ENCODE results near the gene EIF3L. TPM values are rescaled to one million over a fixed set of nuclear protein-coding genes. Genes with fewer than 3 reads are reported as not detected.

Gene EIF3L
- total and polyA plus RNA-seq, 2 of the 8 experiments (the other 6 are each of a cell fraction or from before 2014, with no cell fraction given) = 639 to 886 TPM

DNA sequence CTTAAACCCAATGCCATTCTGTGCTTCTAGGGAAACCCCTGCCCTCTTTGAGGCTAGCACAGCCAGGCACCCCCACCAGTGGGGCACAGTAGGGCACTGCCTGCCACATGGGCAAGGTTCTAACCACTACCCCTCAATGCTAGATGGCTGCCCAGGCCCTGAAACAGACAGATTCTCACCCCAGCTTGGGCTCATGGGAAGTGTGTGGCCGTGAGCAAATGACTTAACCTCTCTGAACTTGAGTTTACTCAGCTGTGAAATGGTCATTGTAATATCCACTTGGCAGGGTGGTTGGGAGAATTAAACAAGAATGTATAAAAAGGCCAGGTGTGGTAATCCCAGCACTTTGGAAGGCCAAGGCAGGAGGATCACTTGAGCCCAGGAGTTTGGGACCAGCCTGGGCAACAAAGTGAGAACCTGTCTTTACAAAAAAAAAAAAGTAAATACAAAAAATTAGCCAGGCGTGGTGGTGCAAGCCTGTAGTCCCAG is 81.8 kb downstream of the EIF3L start:
- no peaks in the 10 kb centered on the region for H3K27me3 ChIP-seq (replicated peaks in 1 of 4; ENCODE audit: control insufficient read depth in 3 of 4, extremely low read depth in 1 of 4, insufficient read depth in 3 of 4, low read length in 3 of 4)
- no peak overlapping the region for H3K14ac ChIP-seq (ENCODE audit: insufficient read length)
- H2BK120ac ChIP-seq (replicated peaks; ENCODE audit: low read depth, low read length) = no peak overlapping the region
- H2BK12ac ChIP-seq (ENCODE audit: low read depth, low read length) = no peak overlapping the region
- no peaks in the 10 kb centered on the region for H3K79me1 ChIP-seq (ENCODE audit: low read depth, low read length)
- H4K91ac ChIP-seq (replicated peaks; ENCODE audit: insufficient read length, low read length) = no peak overlapping the region
- DNase-seq (ENCODE audit: low read depth in 1 of 2, low spot score in 2 of 2) = no peak
- H2BK15ac ChIP-seq (ENCODE audit: low read length) = no peak overlapping the region
- H4K20me1 ChIP-seq (replicated peaks in 1 of 2; ENCODE audit: control insufficient read depth in 1 of 2, insufficient read depth in 2 of 2, low read length in 2 of 2) = peaks cover 0 to 8% of the 10 kb centered on the region in 2 experiments
- no peak overlapping the region for H2BK5ac ChIP-seq (ENCODE audit: low read depth, low read length)
- no peaks in the 10 kb centered on the region for H3K9me3 ChIP-seq (ENCODE audit: insufficient read depth in 2 of 2, low read depth in 1 of 2, low read length in 1 of 2)
- no peak overlapping the region for H2AK5ac ChIP-seq (ENCODE audit: low read depth, low read length)
- CTCF ChIA-PET (ENCODE audit: partially characterized antibody) = interaction anchor here (0.6 to 10.4 kb wide), 17 partner anchors 9 to 1363 kb away, joined by 3 to 158 read pairs (median 4); partner anchors contain the start of genes C22orf23 and POLR2F
- H2BK20ac ChIP-seq (ENCODE audit: low read length) = no peak overlapping the region
- H2AFZ ChIP-seq (ENCODE audit: low read length) = no peak overlapping the region
- no peak overlapping the region for H3K4me2 ChIP-seq (ENCODE audit: insufficient read depth in 1 of 2, low read depth in 2 of 2, low read length in 2 of 2)
- POLR2A ChIA-PET (ENCODE audit: partially characterized antibody) = interaction anchor here (0.6 to 3.1 kb wide), 6 partner anchors 13 to 106 kb away, joined by 3 to 11 read pairs (median 3); partner anchors contain the start of genes EIF3L and MICALL1
- H4K8ac ChIP-seq (ENCODE audit: extremely low read depth, insufficient read depth, low read length) = no peak overlapping the region
- H3K36me3 ChIP-seq (ENCODE audit: control insufficient read depth in 2 of 4, insufficient read depth in 4 of 4, low read length in 3 of 4) = peaks cover 2 to 12% (median 8%) of the 10 kb centered on the region in 4 experiments; a peak in 6 of 8 replicates
- H3K4me3 ChIP-seq (ENCODE audit: extremely low read depth in 1 of 4, insufficient read depth in 2 of 4, low read depth in 3 of 4, low read length in 4 of 4) = no peak overlapping the region
- no peaks in the 10 kb centered on the region for H3K23me2 ChIP-seq (ENCODE audit: low read depth, low read length)
- no peak overlapping the region for H4K5ac ChIP-seq (ENCODE audit: insufficient read length, low read depth, low read length)
- H3K4ac ChIP-seq (replicated peaks; ENCODE audit: insufficient read length, low read depth, low read length) = no peak overlapping the region
- TF ChIP-seq YY1 (IDR thresholded peaks at IDR 0.05; ENCODE audit: low read depth, low read length) (no peak), NANOG (IDR thresholded peaks at IDR 0.05; ENCODE audit: insufficient read depth, low read depth, low read length, poor library complexity, severe bottlenecking) (no peak), RNF2 (IDR thresholded peaks at IDR 0.05; ENCODE audit: borderline replicate concordance, low read depth, low read length, missing control alignments, poor library complexity, severe bottlenecking) (no peak), PHF8 (conservative IDR thresholded peaks at IDR 0.05; ENCODE audit: low read depth, low read length) (no peak), RAD21 (IDR thresholded peaks at IDR 0.05 in 1 of 2, conservative IDR thresholded peaks at IDR 0.05 in 1 of 2; ENCODE audit: low read depth in 2 of 2, low read length in 2 of 2) (no peak), HDAC2 (IDR thresholded peaks at IDR 0.05; ENCODE audit: borderline replicate concordance in 1 of 2, low read depth in 2 of 2, low read length in 2 of 2) (no peak), KDM1A (IDR thresholded peaks at IDR 0.05; ENCODE audit: borderline replicate concordance, low read length) (no peak), SIRT6 (IDR thresholded peaks at IDR 0.05; ENCODE audit: low read length) (no peak), POLR2AphosphoS5 (IDR thresholded peaks at IDR 0.05; ENCODE audit: low read depth, low read length) (no peak), CBX8 (IDR thresholded peaks at IDR 0.05; ENCODE audit: borderline replicate concordance, low read depth, low read length) (no peak), TAF7 (optimal IDR thresholded peaks at IDR 0.05; ENCODE audit: borderline replicate concordance, low read depth, low read length) (no peak), CREB1 (IDR thresholded peaks at IDR 0.05) (no peak)
- H3K79me2 ChIP-seq (ENCODE audit: control insufficient read depth in 1 of 2, insufficient read depth in 2 of 2, low read length in 2 of 2) = no peaks in the 10 kb centered on the region
- FAIRE-seq = no peak
- H3K18ac ChIP-seq (ENCODE audit: extremely low read depth, low read length) = no peak overlapping the region
- no peak overlapping the region for H3K27ac ChIP-seq (ENCODE audit: low read depth, low read length)
- H3K4me1 ChIP-seq (replicated peaks in 1 of 4; ENCODE audit: control insufficient read depth in 3 of 4, insufficient read depth in 4 of 4, low read length in 3 of 4) = peaks cover 0 to 5% (median 3%) of the 10 kb centered on the region in 4 experiments; a peak in 5 of 7 replicates
- H3K9ac ChIP-seq (replicated peaks in 1 of 4; ENCODE audit: extremely low read depth in 1 of 4, low read depth in 3 of 4, low read length in 3 of 4) = no peak overlapping the region
- H3K56ac ChIP-seq (replicated peaks; ENCODE audit: insufficient read length, low read depth, low read length) = no peak overlapping the region
- 92% methylated on average over 2 of the region's 2 CpGs; no CpG with 5 or more reads in 1 of the 2 experiments for WGBS, 2 experiments (ENCODE audit: extremely low coverage in 1 of 2, insufficient coverage in 1 of 2, insufficient read length in 1 of 2, insufficient replicate concordance in 2 of 2, low coverage in 1 of 2, low lambda C conversion rate in 2 of 2, missing lambda C conversion rate in 1 of 2)
- H3K23ac ChIP-seq (ENCODE audit: insufficient read length) = no peak overlapping the region
